ENCODE results near the gene C7orf25.

- no peak for TF ChIP-seq CTCF (IDR thresholded peaks at IDR 0.05; ENCODE audit: low read depth, low read length)
- no peak for TF ChIP-seq MYC (IDR thresholded peaks at IDR 0.05; ENCODE audit: low read depth, low read length)
- no peak for TF ChIP-seq POLR2A (IDR thresholded peaks at IDR 0.05; ENCODE audit: extremely low read depth, insufficient read length)
Observed at GRCh38 chr7:42907316-42907715, 4.6 kb downstream of the C7orf25 start.
